GM12801 (cell line): ENCODE measurements around the gene CDX1.

Source experiments
- CTCF ChIP-seq: IDR thresholded peaks from one replicate; pipeline ENCODE4 v1.5.1; 2011; ENCODE audit warnings: control low read depth; ENCODE audit not compliant: insufficient read length; ENCODE audit errors: extremely low read depth

Gene CDX1

GRCh38 chr5:150160448-150161081, 6.0 kb upstream of the CDX1 start:
- TF ChIP-seq CTCF = no peak

GRCh38 chr5:150161242-150162141, 5.1 kb upstream of the CDX1 start:
- TF ChIP-seq CTCF = no peak

DNA sequence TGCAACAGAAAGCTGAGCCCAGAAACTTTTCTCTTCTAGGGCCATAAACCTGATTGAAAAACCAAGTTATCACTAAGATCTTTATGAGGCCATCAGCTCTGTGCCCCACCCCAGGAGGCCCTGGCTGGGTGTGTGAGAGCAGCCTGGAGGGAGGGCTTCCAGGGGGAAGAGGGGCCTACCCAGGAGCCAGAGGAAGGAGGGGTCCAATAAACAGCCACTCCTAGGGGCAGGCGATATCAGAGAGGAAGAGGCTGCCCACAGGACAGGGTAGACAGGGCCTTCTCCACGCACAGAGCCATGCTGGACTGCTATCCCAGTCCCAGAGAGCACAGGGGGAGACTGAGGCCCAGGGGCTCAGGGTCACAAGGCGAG, 4.5 kb upstream of the CDX1 start:
- no peak for TF ChIP-seq CTCF

- TF ChIP-seq CTCF = no peak
These were observed 3.5 kb upstream of the CDX1 start for GRCh38 chr5:150163035-150163434.

DNA sequence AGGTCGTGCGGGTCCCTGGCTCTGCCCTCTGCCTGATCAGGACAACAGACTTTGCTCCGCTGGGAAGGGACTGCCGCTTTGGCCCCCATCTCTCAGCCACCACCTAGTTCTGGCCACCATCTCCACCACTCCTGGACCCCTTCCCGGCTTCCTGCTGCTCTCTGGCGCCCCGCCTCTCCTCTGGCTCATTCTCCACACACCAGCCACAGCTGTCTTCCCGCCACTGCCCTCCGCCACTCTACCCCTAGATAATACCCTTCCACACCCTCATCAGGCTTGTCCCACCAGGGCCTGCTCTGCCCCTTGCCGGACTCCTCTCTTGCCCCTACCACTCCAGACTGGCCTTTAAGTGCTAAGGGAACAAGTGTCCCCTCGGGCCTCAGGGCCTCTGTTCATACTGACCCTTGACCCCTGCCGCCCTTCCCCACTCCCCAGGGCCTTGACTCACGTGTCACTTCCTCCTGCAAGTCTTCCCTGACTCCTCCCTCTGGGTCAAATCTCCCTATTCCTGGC, 3.0 kb upstream of the CDX1 start:
- TF ChIP-seq CTCF = no peak

- no peak for TF ChIP-seq CTCF
These were observed 2.2 kb upstream of the CDX1 start for GRCh38 chr5:150164211-150164980.
